GM12875 (cell line): ENCODE data around the gene FKBP15.

Source experiments
- H3K4me3 ChIP-seq: one replicate; pipeline ENCODE4 v1.5.1; 2011; ENCODE audit warnings: low read depth, low read length, control low read depth
- TF ChIP-seq, protein P1 (sequence below): IDR thresholded peaks from 2 replicates; pipeline ENCODE4 v1.5.1; 2011; ENCODE audit warnings: low read depth, mild to moderate bottlenecking, control low read depth, inconsistent platforms, low read length, moderate library complexity, borderline replicate concordance; ENCODE audit not compliant: insufficient read depth

Gene FKBP15

DNA sequence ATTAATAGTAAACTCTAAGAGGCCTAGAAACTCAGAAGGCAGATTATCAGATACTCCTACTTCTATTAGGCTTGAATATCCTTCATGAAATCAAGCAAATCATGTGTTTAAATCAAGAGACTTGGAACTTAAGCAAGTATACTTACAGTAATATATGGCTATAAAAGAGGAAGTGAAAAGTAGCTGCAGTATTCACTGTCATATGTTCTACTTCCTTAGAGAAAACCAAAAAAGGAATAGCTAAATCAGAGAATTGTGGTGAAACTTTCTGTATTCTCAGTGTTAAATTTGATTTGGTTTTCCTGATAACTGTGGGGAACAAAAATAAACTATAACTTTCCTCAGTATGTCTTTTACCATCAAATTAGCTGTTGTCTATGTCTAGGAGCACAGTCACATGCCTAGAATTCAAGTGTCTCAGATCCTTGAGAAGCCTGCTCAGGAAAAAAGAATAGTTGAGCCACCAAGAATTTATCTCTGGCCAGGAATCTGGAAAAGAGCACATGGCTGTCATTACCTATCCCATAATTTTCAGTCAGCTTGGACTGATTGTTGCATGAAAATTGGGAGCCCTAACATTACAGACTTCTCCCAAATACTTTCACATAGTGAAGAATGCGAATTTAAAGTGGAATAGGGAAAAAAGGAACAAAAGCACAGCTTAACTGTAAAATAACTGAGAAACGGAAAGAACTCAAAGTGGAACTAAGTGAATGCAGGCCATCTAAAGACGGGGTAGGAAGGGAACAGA is 1.7 kb downstream of the FKBP15 start:
- TF ChIP-seq, protein P1, sequence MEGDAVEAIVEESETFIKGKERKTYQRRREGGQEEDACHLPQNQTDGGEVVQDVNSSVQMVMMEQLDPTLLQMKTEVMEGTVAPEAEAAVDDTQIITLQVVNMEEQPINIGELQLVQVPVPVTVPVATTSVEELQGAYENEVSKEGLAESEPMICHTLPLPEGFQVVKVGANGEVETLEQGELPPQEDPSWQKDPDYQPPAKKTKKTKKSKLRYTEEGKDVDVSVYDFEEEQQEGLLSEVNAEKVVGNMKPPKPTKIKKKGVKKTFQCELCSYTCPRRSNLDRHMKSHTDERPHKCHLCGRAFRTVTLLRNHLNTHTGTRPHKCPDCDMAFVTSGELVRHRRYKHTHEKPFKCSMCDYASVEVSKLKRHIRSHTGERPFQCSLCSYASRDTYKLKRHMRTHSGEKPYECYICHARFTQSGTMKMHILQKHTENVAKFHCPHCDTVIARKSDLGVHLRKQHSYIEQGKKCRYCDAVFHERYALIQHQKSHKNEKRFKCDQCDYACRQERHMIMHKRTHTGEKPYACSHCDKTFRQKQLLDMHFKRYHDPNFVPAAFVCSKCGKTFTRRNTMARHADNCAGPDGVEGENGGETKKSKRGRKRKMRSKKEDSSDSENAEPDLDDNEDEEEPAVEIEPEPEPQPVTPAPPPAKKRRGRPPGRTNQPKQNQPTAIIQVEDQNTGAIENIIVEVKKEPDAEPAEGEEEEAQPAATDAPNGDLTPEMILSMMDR = no peak
- peak overlapping the region; percentile 31 for H3K4me3 ChIP-seq

DNA sequence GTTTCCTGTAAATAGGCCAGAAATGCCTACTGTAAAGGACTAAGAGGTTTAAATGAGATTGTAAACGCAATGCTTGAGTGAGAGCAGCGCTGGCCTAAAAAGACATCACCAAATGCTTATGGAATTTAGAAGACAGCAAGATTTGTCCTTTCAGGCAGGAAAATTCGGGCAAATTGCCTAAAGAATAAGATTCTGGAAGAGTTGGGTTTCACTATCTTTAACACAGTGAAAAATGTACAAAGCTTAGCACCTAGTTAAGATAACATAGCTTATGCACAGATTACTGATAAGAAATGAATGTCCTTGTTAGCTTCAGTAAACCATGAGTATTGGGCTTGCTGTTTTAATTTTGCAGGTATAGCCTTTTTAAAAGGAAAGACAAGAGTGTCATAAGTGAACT is 4.7 kb downstream of the FKBP15 start:
- TF ChIP-seq, protein P1 = no peak
- no peak overlapping the region for H3K4me3 ChIP-seq

DNA sequence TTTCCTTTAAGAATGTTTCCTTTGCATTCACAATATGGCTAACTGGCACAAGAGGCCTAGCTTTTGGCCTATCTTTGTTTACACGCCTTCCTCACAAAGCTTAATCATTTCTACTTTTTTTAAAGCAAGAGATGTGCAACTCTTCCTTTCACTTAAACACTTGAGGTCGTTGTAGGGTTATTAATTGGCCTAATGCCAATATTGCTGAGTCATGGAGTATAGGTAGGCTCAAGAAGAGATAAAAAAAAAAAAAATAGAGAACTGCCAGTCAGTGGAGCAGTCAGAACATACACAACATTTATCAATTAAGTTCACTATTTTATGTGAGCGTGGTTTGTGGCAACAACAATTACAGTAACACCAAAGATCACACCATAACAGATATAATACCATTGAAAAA is 5.9 kb downstream of the FKBP15 start:
- H3K4me3 ChIP-seq = no peak overlapping the region
- TF ChIP-seq, protein P1 = no peak

- TF ChIP-seq, protein P1 = no peak
- H3K4me3 ChIP-seq = no peak overlapping the region
These were observed 10.3 kb downstream of the FKBP15 start for GRCh38 chr9:113210815-113211214.

- no peak overlapping the region for H3K4me3 ChIP-seq
- TF ChIP-seq, protein P1 = no peak
These were observed 15.2 kb downstream of the FKBP15 start for GRCh38 chr9:113205861-113206260.

DNA sequence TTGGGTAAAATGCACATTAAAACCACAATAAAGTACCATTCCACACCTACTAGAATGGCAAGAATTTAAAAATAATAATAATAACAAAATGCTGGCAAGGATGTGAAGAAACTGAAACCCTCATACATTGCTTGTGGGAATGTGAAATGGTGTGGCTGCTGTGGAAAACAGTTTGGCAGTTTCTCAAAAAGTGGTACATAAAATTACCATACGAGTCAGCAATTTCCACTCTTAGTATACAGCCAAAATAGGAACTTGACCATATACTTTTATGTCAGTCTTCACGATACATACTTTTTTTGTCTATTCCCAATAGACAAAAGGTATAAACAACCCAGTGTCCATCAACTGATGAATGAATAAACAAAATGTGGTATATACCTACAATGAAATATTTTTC is 15.6 kb downstream of the FKBP15 start:
- TF ChIP-seq, protein P1 = no peak
- no peak overlapping the region for H3K4me3 ChIP-seq

DNA sequence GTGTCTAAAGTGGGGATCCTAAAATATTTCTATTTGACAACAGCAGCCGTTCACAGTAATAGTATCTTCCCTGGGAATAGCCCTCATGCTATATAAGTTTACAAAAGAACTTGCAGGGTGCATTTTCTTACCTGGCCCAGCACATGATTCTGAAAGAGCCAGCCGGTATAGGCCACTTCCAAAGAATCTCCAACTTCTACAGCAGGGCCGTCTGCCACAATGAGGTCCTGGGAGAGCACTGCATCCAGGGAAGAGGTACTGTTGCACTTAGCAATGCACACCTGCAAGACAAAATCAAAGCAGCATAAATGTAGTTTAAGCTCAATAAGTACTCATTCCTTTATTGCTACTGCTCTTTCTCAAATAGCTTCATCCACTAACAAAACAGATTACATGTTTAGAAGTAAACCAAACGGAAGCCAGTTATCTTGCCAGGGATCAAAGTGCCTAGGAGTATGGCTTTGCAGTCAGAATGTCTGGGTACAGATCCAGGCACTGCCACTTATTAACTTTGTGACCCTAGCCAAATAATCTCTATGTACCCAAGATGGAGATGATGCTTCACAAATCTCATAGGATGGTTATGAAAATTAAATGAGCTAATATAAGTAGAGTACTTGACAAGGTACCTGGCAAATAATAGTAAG is 21.3 kb downstream of the FKBP15 start:
- no peak overlapping the region for H3K4me3 ChIP-seq
- TF ChIP-seq, protein P1 = no peak
